Osteoblast (primary cell): ENCODE data around the gene ZMPSTE24. TPM values are rescaled to one million over a fixed set of nuclear protein-coding genes. Genes with fewer than 3 reads are reported as not detected.

ENCODE experiments used
- DNase-seq: peaks from one replicate; pipeline ENCODE4 v3.0.0; 2011; ENCODE audit warnings: low spot score, mixed read lengths; ENCODE audit not compliant: insufficient read length; ENCODE audit errors: missing footprints
- H2AFZ ChIP-seq: 2 replicates; pipeline ENCODE4 v1.6.0; 2011; ENCODE audit warnings: mild to moderate bottlenecking, low read length
- H3K27ac ChIP-seq: 2 replicates; pipeline ENCODE4 v1.5.1; 2011; ENCODE audit warnings: mild to moderate bottlenecking, low read depth, low read length, moderate library complexity
- H3K27me3 ChIP-seq: 2 replicates; pipeline ENCODE4 v1.6.0; 2012; ENCODE audit warnings: mild to moderate bottlenecking, control low read depth, inconsistent platforms, low read length, moderate library complexity; ENCODE audit not compliant: insufficient read depth
- H3K36me3 ChIP-seq: 2 replicates; pipeline ENCODE4 v1.5.1; 2011; ENCODE audit warnings: mild to moderate bottlenecking, low read length, control low read depth, moderate library complexity; ENCODE audit not compliant: insufficient read depth
- H3K4me1 ChIP-seq: 2 replicates; pipeline ENCODE4 v1.5.1; 2011; ENCODE audit warnings: mild to moderate bottlenecking, low read length, control low read depth, moderate library complexity; ENCODE audit not compliant: insufficient read depth
- H3K4me2 ChIP-seq: 2 replicates; pipeline ENCODE4 v1.6.0; 2011; ENCODE audit warnings: mild to moderate bottlenecking, low read length; ENCODE audit not compliant: insufficient read depth
- H3K4me3 ChIP-seq: fragments of 200-600 bp; sonication (generic); 3 replicates; pipeline ENCODE4 v1.5.1; 2012; ENCODE audit warnings: mild to moderate bottlenecking, low read length, inconsistent platforms; ENCODE audit not compliant: insufficient read depth
- H3K79me2 ChIP-seq: 2 replicates; pipeline ENCODE4 v1.6.0; 2012; ENCODE audit warnings: mild to moderate bottlenecking, low read length, control low read depth, inconsistent platforms; ENCODE audit not compliant: insufficient read depth
- H3K9me3 ChIP-seq: 2 replicates; pipeline ENCODE4 v1.5.1; 2011; ENCODE audit warnings: low read depth, low read length, control low read depth
- H4K20me1 ChIP-seq: 2 replicates; pipeline ENCODE4 v1.6.0; 2012; ENCODE audit warnings: mild to moderate bottlenecking, low read length, control low read depth; ENCODE audit not compliant: insufficient read depth
- total RNA-seq: library from RNA; depleted of rRNA; stranded (reverse); fragments of >200 nt; gene quantifications from 2 replicates; pipeline ENCODE4 v1.2.3, GENCODE V29; 2012
- TF ChIP-seq, protein P1 (sequence below): IDR thresholded peaks from 2 replicates; pipeline ENCODE4 v1.5.1; 2011; ENCODE audit warnings: mild to moderate bottlenecking, low read depth, low read length, moderate library complexity; ENCODE audit errors: extremely low read depth

ZMPSTE24 gene
- total RNA-seq, 1 donor, result 72.4 TPM

- H3K27ac ChIP-seq, result no peak overlapping the region
- H3K4me2 ChIP-seq, result no peak overlapping the region
- DNase-seq, result no peak
- no peaks in the 10 kb centered on the region for H3K9me3 ChIP-seq
- H2AFZ ChIP-seq, result no peak overlapping the region
- peaks cover 32% of the 10 kb centered on the region for H3K4me1 ChIP-seq
- H3K36me3 ChIP-seq, result peaks cover 2% of the 10 kb centered on the region
- no peaks in the 10 kb centered on the region for H3K79me2 ChIP-seq
- H3K27me3 ChIP-seq, result no peaks in the 10 kb centered on the region
- H4K20me1 ChIP-seq, result no peaks in the 10 kb centered on the region
- no peak overlapping the region for H3K4me3 ChIP-seq
- TF ChIP-seq, protein P1, sequence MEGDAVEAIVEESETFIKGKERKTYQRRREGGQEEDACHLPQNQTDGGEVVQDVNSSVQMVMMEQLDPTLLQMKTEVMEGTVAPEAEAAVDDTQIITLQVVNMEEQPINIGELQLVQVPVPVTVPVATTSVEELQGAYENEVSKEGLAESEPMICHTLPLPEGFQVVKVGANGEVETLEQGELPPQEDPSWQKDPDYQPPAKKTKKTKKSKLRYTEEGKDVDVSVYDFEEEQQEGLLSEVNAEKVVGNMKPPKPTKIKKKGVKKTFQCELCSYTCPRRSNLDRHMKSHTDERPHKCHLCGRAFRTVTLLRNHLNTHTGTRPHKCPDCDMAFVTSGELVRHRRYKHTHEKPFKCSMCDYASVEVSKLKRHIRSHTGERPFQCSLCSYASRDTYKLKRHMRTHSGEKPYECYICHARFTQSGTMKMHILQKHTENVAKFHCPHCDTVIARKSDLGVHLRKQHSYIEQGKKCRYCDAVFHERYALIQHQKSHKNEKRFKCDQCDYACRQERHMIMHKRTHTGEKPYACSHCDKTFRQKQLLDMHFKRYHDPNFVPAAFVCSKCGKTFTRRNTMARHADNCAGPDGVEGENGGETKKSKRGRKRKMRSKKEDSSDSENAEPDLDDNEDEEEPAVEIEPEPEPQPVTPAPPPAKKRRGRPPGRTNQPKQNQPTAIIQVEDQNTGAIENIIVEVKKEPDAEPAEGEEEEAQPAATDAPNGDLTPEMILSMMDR, result no peak
Measured at GRCh38 chr1:40244138-40244744, 13.8 kb upstream of the ZMPSTE24 start.

DNA sequence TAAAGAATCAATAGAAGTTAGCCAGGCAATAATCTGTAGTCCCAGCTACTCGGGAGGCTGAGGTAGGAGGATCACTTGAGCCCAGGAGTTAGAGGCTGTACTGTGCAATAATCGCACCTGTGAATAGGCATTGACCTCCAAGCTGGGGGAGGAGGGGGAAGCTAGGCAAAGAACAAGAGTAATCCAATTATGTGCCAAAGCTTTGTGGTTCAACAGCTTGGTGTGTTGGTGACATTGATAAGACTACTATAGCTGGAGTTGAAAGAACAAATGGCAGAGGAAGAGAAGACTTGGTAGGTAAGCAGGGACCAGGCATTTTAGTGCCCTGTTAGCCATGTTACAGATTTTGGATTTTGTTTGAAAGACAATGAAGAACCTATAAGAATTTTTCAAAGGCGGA lies 12.3 kb upstream of the ZMPSTE24 start:
- no peaks in the 10 kb centered on the region for H4K20me1 ChIP-seq
- TF ChIP-seq, protein P1, result no peak
- peaks cover 26% of the 10 kb centered on the region for H3K4me1 ChIP-seq
- no peaks in the 10 kb centered on the region for H3K27me3 ChIP-seq
- no peaks in the 10 kb centered on the region for H3K36me3 ChIP-seq
- H3K4me2 ChIP-seq, result no peak overlapping the region
- H3K4me3 ChIP-seq, result no peak overlapping the region
- no peak for DNase-seq
- no peak overlapping the region for H3K27ac ChIP-seq
- no peaks in the 10 kb centered on the region for H3K79me2 ChIP-seq
- H3K9me3 ChIP-seq, result no peaks in the 10 kb centered on the region
- H2AFZ ChIP-seq, result no peak overlapping the region

GRCh38 chr1:40247655-40248054 lies 10.4 kb upstream of the ZMPSTE24 start, which contains the start of gene TMCO2:
TMCO2 (plus strand) TSS chr1:40247937; CDS start chr1:40247994, 57 bp downstream.
- no peaks in the 10 kb centered on the region for H3K9me3 ChIP-seq
- H3K4me1 ChIP-seq, result peaks cover 14% of the 10 kb centered on the region
- no peaks in the 10 kb centered on the region for H4K20me1 ChIP-seq
- TF ChIP-seq, protein P1, result no peak
- H3K36me3 ChIP-seq, result no peaks in the 10 kb centered on the region
- no peaks in the 10 kb centered on the region for H3K79me2 ChIP-seq
- no peak for DNase-seq
- no peak within 1 kb of the TSS for H3K4me3 ChIP-seq
- H3K27me3 ChIP-seq, result no peaks in the 10 kb centered on the region
- H3K27ac ChIP-seq, result no peak within 1 kb of the TSS
- no peak within 1 kb of the TSS for H2AFZ ChIP-seq
- no peak within 1 kb of the TSS for H3K4me2 ChIP-seq

DNA sequence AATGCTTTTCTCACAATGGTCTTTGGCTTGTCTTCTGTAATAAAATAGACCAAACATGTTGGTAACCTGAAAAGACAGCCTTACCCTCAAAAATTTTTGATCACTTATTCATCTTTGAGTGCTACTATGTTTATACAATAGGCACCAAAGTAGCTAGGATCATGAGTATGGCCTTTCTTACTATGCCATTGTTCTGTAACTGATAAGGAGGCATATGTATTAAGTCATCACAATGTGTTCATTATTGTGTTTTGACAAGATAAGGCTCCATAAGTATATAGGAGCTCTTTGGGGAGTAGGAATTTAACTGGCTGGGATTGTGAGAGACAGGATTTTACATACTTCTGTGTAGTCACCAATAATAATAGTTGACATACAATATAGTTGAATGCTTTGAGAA lies 9.6 kb upstream of the ZMPSTE24 start:
- no peaks in the 10 kb centered on the region for H3K9me3 ChIP-seq
- no peaks in the 10 kb centered on the region for H3K36me3 ChIP-seq
- no peak overlapping the region for H3K4me3 ChIP-seq
- no peaks in the 10 kb centered on the region for H4K20me1 ChIP-seq
- no peaks in the 10 kb centered on the region for H3K27me3 ChIP-seq
- peaks cover 10% of the 10 kb centered on the region for H3K4me1 ChIP-seq
- no peak overlapping the region for H3K4me2 ChIP-seq
- H2AFZ ChIP-seq, result no peak overlapping the region
- TF ChIP-seq, protein P1, result no peak
- no peak overlapping the region for H3K27ac ChIP-seq
- no peaks in the 10 kb centered on the region for H3K79me2 ChIP-seq
- DNase-seq, result no peak
